Hematopoietic multipotent progenitor cell treated with erythropoietin and hydrocortisone succinate and interleukin-3 and kit ligand, for 6 days (in vitro differentiated cells): Measurements from ENCODE around the gene CACNB2.
A peak's percentile ranks its signal among the peaks of the same experiment; 100 is the strongest.

Source experiments
- DNase-seq: peaks from one replicate; pipeline ENCODE4 v3.0.0-alpha.2; 2015

The CACNB2 gene

DNA sequence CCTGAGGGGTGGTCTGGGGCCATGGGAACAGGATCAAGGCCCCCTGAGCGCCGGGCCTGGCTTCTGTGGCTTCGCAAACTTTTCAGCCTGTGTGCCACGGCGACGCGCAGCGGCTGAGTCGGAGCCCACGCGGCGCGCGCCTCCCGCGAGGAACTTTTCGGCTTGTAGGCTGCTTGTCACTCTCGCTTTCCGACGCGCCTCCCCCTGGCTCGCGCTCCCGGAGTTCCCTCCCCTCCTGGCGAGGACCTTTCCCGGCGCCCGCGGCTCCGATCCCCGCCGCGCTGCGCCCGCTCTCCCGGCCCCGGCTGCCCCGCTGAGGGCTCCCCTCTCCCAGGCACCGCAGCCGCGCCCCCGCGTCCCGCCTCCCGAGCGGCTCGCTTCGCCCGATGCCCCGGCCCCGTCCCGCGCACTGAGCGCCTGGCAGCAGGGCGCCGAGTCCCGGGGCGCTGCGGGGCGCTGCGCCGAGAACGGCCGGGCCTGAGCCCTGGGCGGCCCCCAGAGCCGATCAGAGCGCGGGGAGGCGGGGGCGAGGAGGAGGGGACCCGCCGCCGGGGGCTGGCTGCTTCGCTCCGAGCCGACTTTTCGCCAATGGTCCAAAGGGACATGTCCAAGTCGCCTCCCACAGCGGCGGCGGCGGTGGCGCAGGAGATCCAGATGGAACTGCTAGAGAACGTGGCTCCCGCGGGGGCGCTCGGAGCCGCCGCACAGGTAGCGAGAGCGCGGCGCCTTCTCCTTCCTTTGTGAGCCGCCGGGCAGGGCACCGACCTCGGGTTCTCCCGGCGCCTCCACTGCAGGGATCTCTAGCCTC is at the start of gene CACNB2:
TSS of gene CACNB2 (plus strand) at position 276 of the 808 bp plus-strand sequence.
- DNase-seq: peak; percentile 23

DNA sequence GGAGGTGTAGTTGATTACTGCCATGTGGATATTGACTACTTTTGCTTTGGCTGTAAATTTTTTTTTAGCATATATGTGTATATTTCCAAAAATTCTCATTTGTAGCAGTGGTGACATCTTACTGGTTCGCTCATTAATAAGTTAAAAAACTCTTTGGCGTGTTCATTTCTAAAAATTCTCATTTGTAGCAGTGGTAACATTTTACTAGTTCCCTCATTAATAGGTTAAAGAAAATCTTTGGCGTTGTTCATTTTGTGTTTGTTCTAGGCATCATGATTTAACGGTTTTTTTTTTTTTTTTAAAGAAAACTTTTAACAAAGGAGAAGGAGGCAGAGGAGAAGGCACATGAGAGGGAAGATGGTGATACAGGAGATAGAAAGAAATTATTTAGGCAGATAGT is 45.9 kb upstream of the CACNB2 start:
- no peak for DNase-seq

DNA sequence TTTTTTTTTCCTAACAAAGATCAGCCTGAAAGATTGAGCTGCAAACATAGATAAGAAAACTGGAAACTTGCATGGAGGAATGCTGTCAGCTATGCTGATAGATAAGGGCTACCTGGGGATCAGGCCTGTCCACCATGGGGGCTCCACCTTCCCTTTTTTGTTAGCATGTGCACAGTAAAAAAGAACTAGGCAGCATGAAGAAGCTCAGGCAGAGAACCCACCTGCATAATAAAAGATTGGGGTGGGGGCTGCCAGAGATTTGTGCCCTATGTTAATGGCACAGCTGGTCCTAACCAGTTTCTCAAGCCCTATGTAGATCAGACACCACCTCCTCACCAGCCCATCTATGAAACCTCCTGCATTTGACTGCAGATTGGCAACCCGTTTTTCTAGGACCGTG is 45.4 kb upstream of the CACNB2 start:
- DNase-seq: no peak

DNA sequence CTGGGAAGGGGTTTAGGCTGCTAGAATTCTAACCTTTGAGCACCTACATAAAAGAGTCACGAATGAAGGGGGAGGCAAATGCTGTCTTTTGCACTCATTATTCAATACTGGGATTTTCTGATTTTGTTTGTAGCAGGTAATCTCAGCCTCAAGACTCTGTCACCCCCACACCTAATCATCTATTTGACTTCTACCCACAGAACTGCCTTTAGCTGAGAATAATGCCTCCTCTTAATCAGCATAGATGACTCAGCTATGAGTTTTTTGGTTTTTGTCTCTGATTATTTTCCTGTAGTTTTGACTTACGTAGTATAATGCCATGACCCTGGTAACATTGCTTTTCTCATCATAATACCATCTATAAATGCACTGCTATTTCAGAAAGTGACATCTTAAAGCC is 42.7 kb upstream of the CACNB2 start:
- DNase-seq: no peak

DNA sequence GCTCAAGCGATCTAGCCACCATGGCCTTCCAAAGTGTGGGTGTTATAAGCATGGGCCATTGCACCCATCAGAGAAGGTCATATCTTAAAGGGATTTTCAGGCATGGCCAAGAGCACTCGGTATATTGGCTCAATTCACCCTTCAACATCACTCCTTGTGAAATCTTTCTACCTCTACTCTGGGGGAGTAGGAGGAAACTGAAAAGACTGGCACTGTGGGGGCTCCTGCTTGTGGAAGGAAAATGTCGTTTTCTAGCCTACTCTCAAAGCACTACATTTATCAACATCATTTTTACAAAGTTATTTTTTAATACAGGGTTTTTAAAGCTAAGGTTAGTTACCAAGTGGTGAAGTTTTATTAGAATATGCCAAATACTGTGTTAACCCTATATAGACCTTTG is 42.0 kb upstream of the CACNB2 start:
- no peak for DNase-seq

- DNase-seq: no peak
These were observed 40.8 kb upstream of the CACNB2 start for GRCh38 chr10:18099415-18099814.

- DNase-seq: peak; percentile 36
These were observed 39.6 kb upstream of the CACNB2 start for GRCh38 chr10:18100669-18101068.

- DNase-seq: no peak
These were observed 37.8 kb upstream of the CACNB2 start for GRCh38 chr10:18102404-18102803.

GRCh38 chr10:18104223-18104872 is 35.9 kb upstream of the CACNB2 start:
- peak; percentile 78 for DNase-seq

DNA sequence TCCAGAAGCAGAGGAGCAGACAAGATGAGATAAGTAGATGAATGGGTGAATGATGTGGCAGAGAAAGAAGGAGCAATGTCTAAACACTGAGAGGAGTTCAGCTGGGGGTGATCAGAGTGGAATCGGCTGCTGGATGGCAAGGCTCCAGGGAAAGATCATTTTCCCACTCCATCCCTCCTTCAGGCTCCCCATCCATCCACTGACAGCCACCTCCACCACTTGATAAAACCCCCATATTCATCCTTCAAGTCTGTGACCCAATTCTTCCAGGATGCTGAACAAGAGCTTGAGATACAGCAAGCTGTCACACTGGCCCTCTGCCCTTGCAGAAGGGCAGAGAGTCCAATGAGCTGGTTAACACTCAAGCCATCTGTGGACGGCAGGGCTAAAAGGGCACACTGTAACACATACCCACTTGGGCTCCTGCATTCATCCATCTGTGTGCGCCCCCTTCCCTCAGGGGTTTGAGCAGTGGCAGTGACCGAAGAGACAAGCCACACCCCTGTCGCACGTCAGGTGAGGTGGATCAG is 30.8 kb upstream of the CACNB2 start:
- DNase-seq: no peak

- no peak for DNase-seq
These were observed 26.3 kb upstream of the CACNB2 start for GRCh38 chr10:18113881-18114280.

DNA sequence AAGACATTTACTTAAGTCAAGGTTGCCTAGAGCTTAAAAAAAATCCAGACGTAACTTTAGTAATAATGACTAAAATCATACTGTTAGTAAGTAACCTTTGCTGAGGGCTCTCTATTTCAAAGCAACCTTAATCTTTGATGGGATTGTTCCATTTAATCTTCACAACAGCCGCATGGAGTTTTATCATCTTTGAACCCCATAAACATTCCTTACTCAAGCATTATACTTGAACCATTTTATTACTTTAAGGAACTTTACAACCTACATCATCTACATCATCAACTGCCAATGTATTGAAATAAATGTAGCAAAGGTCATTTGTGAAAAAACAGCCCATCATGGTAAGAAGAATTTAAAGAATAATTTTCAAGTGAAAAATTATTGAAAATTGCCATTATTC is 22.9 kb upstream of the CACNB2 start:
- no peak for DNase-seq

DNA sequence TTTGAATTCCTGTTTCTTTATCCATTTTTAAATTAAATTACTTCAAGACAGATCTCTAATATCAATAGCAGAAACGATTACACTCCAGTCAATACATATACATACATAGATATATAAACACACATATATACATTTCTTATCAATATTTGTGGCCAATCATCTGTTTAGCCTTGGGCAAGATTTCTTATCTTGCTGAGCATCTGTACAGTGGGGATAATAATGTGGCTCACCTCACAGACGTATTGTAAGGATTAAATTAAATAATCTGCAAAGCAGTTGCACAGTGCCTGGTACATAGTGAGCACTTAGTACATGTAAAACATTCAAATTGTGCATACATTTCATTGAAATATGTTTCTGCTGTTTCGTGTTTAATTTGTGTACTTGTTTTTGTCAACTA is 17.5 kb upstream of the CACNB2 start:
- peak; percentile 18 for DNase-seq

DNA sequence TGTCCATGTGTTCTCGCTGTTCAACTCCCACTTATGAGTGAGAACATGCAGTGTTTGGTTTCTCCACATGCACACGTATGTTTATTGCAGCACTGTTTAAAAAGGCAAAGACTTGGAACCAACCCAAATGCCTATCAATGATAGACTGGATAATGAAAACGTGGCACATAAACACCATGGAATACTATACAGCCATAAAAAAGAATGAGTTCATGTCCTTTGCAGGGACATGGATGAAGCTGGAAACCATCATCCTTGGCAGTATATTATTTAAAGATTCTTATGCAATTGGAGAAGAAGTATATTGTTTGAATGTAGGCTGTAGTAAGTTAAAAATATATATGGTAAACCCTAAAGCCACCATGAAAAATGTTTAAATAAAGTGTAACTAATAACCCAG is 7.2 kb upstream of the CACNB2 start:
- DNase-seq: no peak

DNA sequence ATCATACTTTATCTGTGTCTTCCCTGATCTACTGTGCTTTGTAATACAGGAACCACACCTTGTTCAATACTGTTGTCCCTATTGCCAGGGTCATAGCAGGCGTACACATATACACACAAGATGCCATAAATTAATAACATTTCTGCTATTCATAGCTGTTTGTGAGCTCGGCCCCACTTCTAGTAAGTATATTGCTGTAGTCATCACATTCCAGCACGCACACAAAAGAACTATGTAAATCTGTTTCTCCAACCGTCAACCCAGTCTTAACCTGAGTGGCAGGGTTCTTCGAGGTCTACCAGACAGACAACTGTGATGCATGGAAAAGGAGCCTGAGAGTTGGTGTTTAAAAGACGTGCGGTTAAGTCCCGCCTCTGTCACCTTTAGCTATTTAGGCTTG is 5.7 kb upstream of the CACNB2 start:
- no peak for DNase-seq

GRCh38 chr10:18134921-18135320 is 5.3 kb upstream of the CACNB2 start:
- no peak for DNase-seq

- DNase-seq: no peak
These were observed 4.0 kb upstream of the CACNB2 start for GRCh38 chr10:18136073-18136791.

DNA sequence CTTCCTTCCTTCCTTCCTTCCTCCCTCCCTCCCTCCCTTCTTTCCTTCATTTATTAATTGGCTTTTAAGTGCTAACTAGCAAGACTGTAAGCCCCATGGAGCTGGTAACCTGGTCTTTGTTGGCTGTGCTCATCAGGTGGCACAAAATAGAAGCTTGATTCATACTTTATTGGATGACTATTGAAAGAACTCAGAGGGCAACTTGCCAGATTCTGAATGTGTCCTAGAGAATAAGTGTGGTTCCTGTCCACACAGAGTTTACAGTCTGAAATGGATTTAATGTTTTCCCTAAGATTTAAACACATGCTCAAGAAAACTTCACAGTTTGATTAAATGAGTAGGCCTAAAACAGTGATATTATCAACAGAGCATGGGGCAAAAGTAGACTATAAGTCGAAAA is 3.1 kb upstream of the CACNB2 start:
- DNase-seq: no peak

DNA sequence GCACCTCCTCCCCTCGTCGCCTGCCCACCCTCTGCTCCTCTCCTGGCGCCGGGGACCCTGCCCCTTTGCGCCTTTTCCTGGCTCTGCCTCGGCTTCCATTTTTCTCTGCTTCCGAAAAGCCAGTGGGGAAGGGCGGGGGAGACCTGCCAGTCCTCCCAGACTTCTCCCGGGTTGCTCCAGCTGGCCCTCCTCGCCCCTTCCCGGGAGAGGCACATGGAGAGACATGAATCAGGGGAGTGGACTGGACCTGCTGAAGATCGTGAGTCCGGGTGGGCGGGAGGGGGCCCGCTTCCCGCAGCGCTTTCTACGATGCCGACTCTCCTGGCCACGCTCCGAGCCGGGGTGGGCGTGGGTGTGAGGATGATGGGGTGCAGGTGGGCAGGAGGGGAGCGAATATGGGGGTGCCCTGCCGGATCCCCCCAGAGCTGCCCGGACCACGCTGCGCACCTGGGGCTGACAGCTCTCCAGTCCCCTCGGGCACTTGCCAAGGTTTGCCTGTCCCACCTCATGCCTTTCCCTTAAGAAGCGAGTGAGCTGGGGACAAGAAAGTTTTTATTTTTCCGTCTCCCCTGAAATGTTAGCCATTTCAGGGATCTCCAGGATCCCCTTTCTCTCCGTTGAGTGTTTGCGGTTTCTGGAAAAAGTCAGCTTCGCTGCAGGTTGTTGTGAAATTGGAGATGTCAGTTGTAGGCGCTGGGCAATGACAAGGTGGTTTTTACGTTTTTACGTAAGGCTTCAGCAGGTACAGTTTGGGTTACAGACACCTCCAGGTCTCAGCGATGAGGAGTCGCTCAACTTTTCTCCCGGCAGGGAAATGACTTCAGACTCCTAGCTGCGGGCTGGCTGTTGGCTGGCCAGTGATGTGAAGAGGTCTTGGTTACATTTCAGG is 977 bp downstream of the CACNB2 start:
- DNase-seq: no peak

GRCh38 chr10:18142151-18142550 is 1.9 kb downstream of the CACNB2 start:
- DNase-seq: no peak

DNA sequence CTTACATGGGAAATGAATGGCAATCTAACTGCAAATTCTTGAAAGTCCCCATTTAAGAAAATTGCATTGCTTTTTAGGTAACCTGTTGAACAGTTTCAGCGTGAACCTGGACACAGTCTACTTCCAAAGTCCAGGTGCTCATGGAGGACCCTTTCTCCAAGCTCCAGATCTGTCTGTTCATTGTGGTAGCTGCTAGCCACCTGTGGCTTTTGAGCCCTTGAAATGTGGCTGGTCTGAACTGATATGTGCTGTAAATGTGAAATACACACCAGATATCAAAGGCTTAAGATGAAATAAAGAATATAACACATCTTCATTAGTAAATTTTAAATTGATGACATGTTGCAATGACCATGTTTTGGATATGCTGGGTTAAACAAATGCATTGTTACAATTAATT is 4.2 kb downstream of the CACNB2 start:
- DNase-seq: no peak

GRCh38 chr10:18144928-18145327 is 4.7 kb downstream of the CACNB2 start:
- no peak for DNase-seq

GRCh38 chr10:18145652-18146051 is 5.4 kb downstream of the CACNB2 start:
- DNase-seq: no peak
